ENCODE data around the gene ANP32D. TPM values are rescaled to one million over a fixed set of nuclear protein-coding genes. Genes with fewer than 3 reads are reported as not detected.

The ANP32D gene
- polyA plus RNA-seq, 1 of the 3 experiments (the other 2 are of a cell fraction) = not detected

DNA sequence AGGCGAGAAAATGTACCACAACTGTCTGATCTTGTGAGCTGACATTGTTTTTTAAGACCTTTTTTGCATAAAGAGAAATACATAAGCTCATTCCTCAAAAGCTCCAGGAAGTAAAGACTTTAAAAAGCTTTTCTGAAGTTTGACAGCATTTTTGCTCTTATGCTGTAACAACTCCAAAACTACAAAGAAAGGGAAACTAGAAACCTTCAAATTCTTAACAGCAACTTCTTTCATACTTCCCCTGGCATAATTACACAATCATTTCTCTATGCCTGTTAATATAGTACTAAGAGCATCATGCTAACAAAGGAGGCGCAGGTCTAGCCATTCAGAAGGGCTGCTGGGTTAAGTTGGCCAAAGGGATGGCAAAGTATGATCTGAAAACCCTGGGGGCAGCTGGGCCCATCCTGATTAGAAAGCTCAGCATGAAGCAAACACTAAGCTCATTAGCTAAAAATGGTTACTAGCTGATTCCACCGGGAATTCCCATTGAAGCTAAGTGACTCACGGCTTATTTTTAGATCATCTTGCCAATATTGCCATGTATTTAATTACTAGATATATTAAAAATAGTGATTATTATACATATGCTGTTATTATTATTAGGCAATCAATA, 26.1 kb upstream of the ANP32D start:
- CTCF ChIA-PET = no interaction called here
- Histone ChIP-seq H2AFZ (ENCODE audit: low read depth) (no peak overlapping the region), H3K4me2 (no peak overlapping the region), H3K9me2 (no peaks in the 10 kb centered on the region), H3K27me3 (ENCODE audit: insufficient read depth) (no peaks in the 10 kb centered on the region), H3K4me3 (ENCODE audit: low read depth in 2 of 2, low read length in 1 of 2) (no peak overlapping the region), H3K4me1 (ENCODE audit: control insufficient read depth in 1 of 2, insufficient read depth in 2 of 2, low read depth in 1 of 2, low read length in 1 of 2) (no peaks in the 10 kb centered on the region), H3K36me3 (replicated peaks in 1 of 2; ENCODE audit: control insufficient read depth in 1 of 2, insufficient read depth in 2 of 2, low read length in 1 of 2) (no peaks in the 10 kb centered on the region), H4K20me1 (ENCODE audit: insufficient read depth) (no peaks in the 10 kb centered on the region), H3F3A (replicated peaks; ENCODE audit: insufficient read depth) (no peaks in the 10 kb centered on the region), H3K27ac (ENCODE audit: low read depth in 2 of 2, low read length in 1 of 2) (no peak overlapping the region), H3K9ac (no peak overlapping the region), H3K79me2 (ENCODE audit: insufficient read depth) (no peaks in the 10 kb centered on the region), H3K9me3 (no peaks in the 10 kb centered on the region)
- POLR2A ChIA-PET = no interaction called here
- WGBS (ENCODE audit: low lambda C conversion rate) = 4% methylated on average over 4 of the region's 4 CpGs
- no peak for DNase-seq
- TF ChIP-seq, protein P1, sequence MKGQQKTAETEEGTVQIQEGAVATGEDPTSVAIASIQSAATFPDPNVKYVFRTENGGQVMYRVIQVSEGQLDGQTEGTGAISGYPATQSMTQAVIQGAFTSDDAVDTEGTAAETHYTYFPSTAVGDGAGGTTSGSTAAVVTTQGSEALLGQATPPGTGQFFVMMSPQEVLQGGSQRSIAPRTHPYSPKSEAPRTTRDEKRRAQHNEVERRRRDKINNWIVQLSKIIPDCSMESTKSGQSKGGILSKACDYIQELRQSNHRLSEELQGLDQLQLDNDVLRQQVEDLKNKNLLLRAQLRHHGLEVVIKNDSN (IDR thresholded peaks at IDR 0.05; ENCODE audit: borderline replicate concordance, low read depth) = no peak
- TF ChIP-seq EZH2phosphoT487 (IDR thresholded peaks at IDR 0.05; ENCODE audit: borderline replicate concordance, low read depth) (no peak), FOXJ3 (CRISPR knock-in tag; IDR thresholded peaks at IDR 0.05) (no peak), GABPA (IDR thresholded peaks at IDR 0.05; ENCODE audit: low read depth) (no peak), RCOR1 (IDR thresholded peaks at IDR 0.05; ENCODE audit: low read length) (no peak), JUND (IDR thresholded peaks at IDR 0.05) (no peak), CHD2 (IDR thresholded peaks at IDR 0.05; ENCODE audit: low read length, partially characterized antibody) (no peak)
- TF ChIP-seq, protein P2, sequence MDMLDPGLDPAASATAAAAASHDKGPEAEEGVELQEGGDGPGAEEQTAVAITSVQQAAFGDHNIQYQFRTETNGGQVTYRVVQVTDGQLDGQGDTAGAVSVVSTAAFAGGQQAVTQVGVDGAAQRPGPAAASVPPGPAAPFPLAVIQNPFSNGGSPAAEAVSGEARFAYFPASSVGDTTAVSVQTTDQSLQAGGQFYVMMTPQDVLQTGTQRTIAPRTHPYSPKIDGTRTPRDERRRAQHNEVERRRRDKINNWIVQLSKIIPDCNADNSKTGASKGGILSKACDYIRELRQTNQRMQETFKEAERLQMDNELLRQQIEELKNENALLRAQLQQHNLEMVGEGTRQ (IDR thresholded peaks at IDR 0.05; ENCODE audit: borderline replicate concordance, low read depth, low read length) = no peak
- TF ChIP-seq, protein P3, sequence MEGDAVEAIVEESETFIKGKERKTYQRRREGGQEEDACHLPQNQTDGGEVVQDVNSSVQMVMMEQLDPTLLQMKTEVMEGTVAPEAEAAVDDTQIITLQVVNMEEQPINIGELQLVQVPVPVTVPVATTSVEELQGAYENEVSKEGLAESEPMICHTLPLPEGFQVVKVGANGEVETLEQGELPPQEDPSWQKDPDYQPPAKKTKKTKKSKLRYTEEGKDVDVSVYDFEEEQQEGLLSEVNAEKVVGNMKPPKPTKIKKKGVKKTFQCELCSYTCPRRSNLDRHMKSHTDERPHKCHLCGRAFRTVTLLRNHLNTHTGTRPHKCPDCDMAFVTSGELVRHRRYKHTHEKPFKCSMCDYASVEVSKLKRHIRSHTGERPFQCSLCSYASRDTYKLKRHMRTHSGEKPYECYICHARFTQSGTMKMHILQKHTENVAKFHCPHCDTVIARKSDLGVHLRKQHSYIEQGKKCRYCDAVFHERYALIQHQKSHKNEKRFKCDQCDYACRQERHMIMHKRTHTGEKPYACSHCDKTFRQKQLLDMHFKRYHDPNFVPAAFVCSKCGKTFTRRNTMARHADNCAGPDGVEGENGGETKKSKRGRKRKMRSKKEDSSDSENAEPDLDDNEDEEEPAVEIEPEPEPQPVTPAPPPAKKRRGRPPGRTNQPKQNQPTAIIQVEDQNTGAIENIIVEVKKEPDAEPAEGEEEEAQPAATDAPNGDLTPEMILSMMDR (IDR thresholded peaks at IDR 0.05) = no peak
- TF ChIP-seq, protein P4, sequence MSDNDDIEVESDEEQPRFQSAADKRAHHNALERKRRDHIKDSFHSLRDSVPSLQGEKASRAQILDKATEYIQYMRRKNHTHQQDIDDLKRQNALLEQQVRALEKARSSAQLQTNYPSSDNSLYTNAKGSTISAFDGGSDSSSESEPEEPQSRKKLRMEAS (IDR thresholded peaks at IDR 0.05; ENCODE audit: low read depth) = no peak
- TF ChIP-seq, protein P5, sequence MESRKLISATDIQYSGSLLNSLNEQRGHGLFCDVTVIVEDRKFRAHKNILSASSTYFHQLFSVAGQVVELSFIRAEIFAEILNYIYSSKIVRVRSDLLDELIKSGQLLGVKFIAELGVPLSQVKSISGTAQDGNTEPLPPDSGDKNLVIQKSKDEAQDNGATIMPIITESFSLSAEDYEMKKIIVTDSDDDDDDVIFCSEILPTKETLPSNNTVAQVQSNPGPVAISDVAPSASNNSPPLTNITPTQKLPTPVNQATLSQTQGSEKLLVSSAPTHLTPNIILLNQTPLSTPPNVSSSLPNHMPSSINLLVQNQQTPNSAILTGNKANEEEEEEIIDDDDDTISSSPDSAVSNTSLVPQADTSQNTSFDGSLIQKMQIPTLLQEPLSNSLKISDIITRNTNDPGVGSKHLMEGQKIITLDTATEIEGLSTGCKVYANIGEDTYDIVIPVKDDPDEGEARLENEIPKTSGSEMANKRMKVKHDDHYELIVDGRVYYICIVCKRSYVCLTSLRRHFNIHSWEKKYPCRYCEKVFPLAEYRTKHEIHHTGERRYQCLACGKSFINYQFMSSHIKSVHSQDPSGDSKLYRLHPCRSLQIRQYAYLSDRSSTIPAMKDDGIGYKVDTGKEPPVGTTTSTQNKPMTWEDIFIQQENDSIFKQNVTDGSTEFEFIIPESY (IDR thresholded peaks at IDR 0.05; ENCODE audit: borderline replicate concordance, low read depth) = no peak
